ENCODE measurements around the gene FICD.
A peak's percentile ranks its signal among the peaks of the same experiment; 100 is the strongest.

FICD gene

GRCh38 chr12:108514973-108515814, at the start of gene FICD:
FICD (plus strand) TSS chr12:108515277; CDS start chr12:108516973, 1,696 bp downstream.
- no peak for TF ChIP-seq CTCF (IDR thresholded peaks at IDR 0.05; ENCODE audit: low read depth, low read length)
- peak; percentile 99 for DNase-seq (ENCODE audit: low read depth, low spot score)
- peak within 1 kb of the TSS; percentile 93 for H3K4me3 ChIP-seq (ENCODE audit: low read depth, low read length)
- in situ Hi-C loops (cut with HindIII; ENCODE audit: low sequenced_read_pairs): no loop called here

GRCh38 chr12:108465417-108465816, 49.7 kb upstream of the FICD start:
- DNase-seq (ENCODE audit: low read depth, low spot score): no peak
- H3K4me3 ChIP-seq (ENCODE audit: low read depth, low read length): no peak overlapping the region
- no peak for TF ChIP-seq CTCF (IDR thresholded peaks at IDR 0.05; ENCODE audit: low read depth, low read length)
- in situ Hi-C loops (cut with HindIII; ENCODE audit: low sequenced_read_pairs): no loop called here

- in situ Hi-C loops (cut with HindIII; ENCODE audit: low sequenced_read_pairs): no loop called here
- H3K4me3 ChIP-seq (ENCODE audit: low read depth, low read length): no peak overlapping the region
- TF ChIP-seq CTCF (IDR thresholded peaks at IDR 0.05; ENCODE audit: low read depth, low read length): no peak
- peak; percentile 33 for DNase-seq (ENCODE audit: low read depth, low spot score)
Observed at GRCh38 chr12:108468196-108468968, 46.7 kb upstream of the FICD start.

GRCh38 chr12:108473400-108474055, 41.5 kb upstream of the FICD start:
- in situ Hi-C loops (cut with HindIII; ENCODE audit: low sequenced_read_pairs): no loop called here
- H3K4me3 ChIP-seq (ENCODE audit: low read depth, low read length): no peak overlapping the region
- no peak for DNase-seq (ENCODE audit: low read depth, low spot score)
- TF ChIP-seq CTCF (IDR thresholded peaks at IDR 0.05; ENCODE audit: low read depth, low read length): no peak

GRCh38 chr12:108475396-108475795, 39.7 kb upstream of the FICD start:
- no peak for TF ChIP-seq CTCF (IDR thresholded peaks at IDR 0.05; ENCODE audit: low read depth, low read length)
- in situ Hi-C loops (cut with HindIII; ENCODE audit: low sequenced_read_pairs): no loop called here
- no peak for DNase-seq (ENCODE audit: low read depth, low spot score)
- no peak overlapping the region for H3K4me3 ChIP-seq (ENCODE audit: low read depth, low read length)

GRCh38 chr12:108477055-108477880, 37.8 kb upstream of the FICD start:
- TF ChIP-seq CTCF (IDR thresholded peaks at IDR 0.05; ENCODE audit: low read depth, low read length): no peak
- in situ Hi-C loops (cut with HindIII; ENCODE audit: low sequenced_read_pairs): no loop called here
- no peak for DNase-seq (ENCODE audit: low read depth, low spot score)
- H3K4me3 ChIP-seq (ENCODE audit: low read depth, low read length): no peak overlapping the region
